ENCODE data around the gene VAV3.
A peak's percentile ranks its signal among the peaks of the same experiment; 100 is the strongest.

The VAV3 gene, protein sequence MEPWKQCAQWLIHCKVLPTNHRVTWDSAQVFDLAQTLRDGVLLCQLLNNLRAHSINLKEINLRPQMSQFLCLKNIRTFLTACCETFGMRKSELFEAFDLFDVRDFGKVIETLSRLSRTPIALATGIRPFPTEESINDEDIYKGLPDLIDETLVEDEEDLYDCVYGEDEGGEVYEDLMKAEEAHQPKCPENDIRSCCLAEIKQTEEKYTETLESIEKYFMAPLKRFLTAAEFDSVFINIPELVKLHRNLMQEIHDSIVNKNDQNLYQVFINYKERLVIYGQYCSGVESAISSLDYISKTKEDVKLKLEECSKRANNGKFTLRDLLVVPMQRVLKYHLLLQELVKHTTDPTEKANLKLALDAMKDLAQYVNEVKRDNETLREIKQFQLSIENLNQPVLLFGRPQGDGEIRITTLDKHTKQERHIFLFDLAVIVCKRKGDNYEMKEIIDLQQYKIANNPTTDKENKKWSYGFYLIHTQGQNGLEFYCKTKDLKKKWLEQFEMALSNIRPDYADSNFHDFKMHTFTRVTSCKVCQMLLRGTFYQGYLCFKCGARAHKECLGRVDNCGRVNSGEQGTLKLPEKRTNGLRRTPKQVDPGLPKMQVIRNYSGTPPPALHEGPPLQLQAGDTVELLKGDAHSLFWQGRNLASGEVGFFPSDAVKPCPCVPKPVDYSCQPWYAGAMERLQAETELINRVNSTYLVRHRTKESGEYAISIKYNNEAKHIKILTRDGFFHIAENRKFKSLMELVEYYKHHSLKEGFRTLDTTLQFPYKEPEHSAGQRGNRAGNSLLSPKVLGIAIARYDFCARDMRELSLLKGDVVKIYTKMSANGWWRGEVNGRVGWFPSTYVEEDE

GRCh38 chr1:107965110-107965991 lies at the start of gene VAV3:
Gene VAV3 (minus strand): TSS chr1:107965180. CDS start chr1:107964869, 311 bp downstream.
- no peaks in the 10 kb centered on the region for H3K36me3 ChIP-seq (ENCODE audit: control insufficient read depth, low read length)
- H4K20me1 ChIP-seq (ENCODE audit: control insufficient read depth, insufficient read depth, low read depth, low read length) = no peaks in the 10 kb centered on the region
- peaks cover 12% of the 10 kb centered on the region; the same call in 1 of the 2 replicates for H3F3A ChIP-seq (ENCODE audit: control insufficient read depth, insufficient read depth)
- H3K4me3 ChIP-seq (ENCODE audit: low read length) = peak within 1 kb of the TSS; percentile 85
- H3K27me3 ChIP-seq (ENCODE audit: control insufficient read depth, low read length) = peaks cover 4% of the 10 kb centered on the region; the same call in 1 of the 2 replicates
- TF ChIP-seq EZH2phosphoT487 (IDR thresholded peaks at IDR 0.05; ENCODE audit: borderline replicate concordance, low read length) = no peak
- TF ChIP-seq, protein P1, sequence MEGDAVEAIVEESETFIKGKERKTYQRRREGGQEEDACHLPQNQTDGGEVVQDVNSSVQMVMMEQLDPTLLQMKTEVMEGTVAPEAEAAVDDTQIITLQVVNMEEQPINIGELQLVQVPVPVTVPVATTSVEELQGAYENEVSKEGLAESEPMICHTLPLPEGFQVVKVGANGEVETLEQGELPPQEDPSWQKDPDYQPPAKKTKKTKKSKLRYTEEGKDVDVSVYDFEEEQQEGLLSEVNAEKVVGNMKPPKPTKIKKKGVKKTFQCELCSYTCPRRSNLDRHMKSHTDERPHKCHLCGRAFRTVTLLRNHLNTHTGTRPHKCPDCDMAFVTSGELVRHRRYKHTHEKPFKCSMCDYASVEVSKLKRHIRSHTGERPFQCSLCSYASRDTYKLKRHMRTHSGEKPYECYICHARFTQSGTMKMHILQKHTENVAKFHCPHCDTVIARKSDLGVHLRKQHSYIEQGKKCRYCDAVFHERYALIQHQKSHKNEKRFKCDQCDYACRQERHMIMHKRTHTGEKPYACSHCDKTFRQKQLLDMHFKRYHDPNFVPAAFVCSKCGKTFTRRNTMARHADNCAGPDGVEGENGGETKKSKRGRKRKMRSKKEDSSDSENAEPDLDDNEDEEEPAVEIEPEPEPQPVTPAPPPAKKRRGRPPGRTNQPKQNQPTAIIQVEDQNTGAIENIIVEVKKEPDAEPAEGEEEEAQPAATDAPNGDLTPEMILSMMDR (IDR thresholded peaks at IDR 0.05; ENCODE audit: low read depth, low read length, poor library complexity, severe bottlenecking) = peak; percentile 55
- H3K79me2 ChIP-seq (ENCODE audit: control insufficient read depth, low read length) = no peaks in the 10 kb centered on the region
- H3K4me2 ChIP-seq (ENCODE audit: low read length) = peak within 1 kb of the TSS; percentile 93
- H3K27ac ChIP-seq (ENCODE audit: low read depth, low read length) = peak within 1 kb of the TSS; percentile 47
- peaks cover 23% of the 10 kb centered on the region for H3K4me1 ChIP-seq (ENCODE audit: control insufficient read depth, low read length)
- H3K9me3 ChIP-seq (ENCODE audit: control insufficient read depth, insufficient read depth, low read length) = no peaks in the 10 kb centered on the region
- no peaks in the 10 kb centered on the region for H3K9me2 ChIP-seq (replicated peaks; ENCODE audit: control insufficient read depth, low read length)

DNA sequence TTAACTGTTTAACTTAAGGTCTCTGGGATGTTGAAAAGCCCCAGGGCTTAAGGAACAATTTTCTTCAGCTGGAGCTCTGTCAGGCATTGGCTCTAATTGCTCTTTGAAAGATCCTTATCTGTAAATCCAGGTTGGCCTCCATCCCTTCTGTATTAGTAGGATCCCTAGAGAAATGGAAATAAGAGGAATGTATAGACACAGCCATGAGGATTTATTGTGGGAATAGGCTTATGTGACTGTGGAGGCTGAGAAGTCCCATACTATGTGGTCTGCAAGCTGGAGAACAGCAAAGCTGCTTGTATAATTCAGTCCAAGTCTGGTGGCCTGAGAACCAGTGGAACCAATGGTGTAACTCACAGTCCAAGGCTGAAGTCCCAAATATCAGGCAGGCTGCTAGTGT lies 47.6 kb upstream of the VAV3 start:
- H3K36me3 ChIP-seq (ENCODE audit: control insufficient read depth, low read length) = no peaks in the 10 kb centered on the region
- H3K79me2 ChIP-seq (ENCODE audit: control insufficient read depth, low read length) = no peaks in the 10 kb centered on the region
- no peak overlapping the region for H3K27ac ChIP-seq (ENCODE audit: low read depth, low read length)
- TF ChIP-seq, protein P1 (IDR thresholded peaks at IDR 0.05; ENCODE audit: low read depth, low read length, poor library complexity, severe bottlenecking) = no peak
- TF ChIP-seq EZH2phosphoT487 (IDR thresholded peaks at IDR 0.05; ENCODE audit: borderline replicate concordance, low read length) = no peak
- H3K4me3 ChIP-seq (ENCODE audit: low read length) = no peak overlapping the region
- no peaks in the 10 kb centered on the region; the same call in 1 of the 2 replicates for H3K4me1 ChIP-seq (ENCODE audit: control insufficient read depth, low read length)
- no peaks in the 10 kb centered on the region for H3K9me2 ChIP-seq (replicated peaks; ENCODE audit: control insufficient read depth, low read length)
- H3K27me3 ChIP-seq (ENCODE audit: control insufficient read depth, low read length) = no peaks in the 10 kb centered on the region
- H4K20me1 ChIP-seq (ENCODE audit: control insufficient read depth, insufficient read depth, low read depth, low read length) = no peaks in the 10 kb centered on the region
- no peaks in the 10 kb centered on the region for H3F3A ChIP-seq (ENCODE audit: control insufficient read depth, insufficient read depth)
- H3K4me2 ChIP-seq (ENCODE audit: low read length) = no peak overlapping the region
- H3K9me3 ChIP-seq (ENCODE audit: control insufficient read depth, insufficient read depth, low read length) = no peaks in the 10 kb centered on the region

GRCh38 chr1:108011295-108011694 lies 46.3 kb upstream of the VAV3 start:
- no peak overlapping the region for H3K4me2 ChIP-seq (ENCODE audit: low read length)
- no peaks in the 10 kb centered on the region for H3K36me3 ChIP-seq (ENCODE audit: control insufficient read depth, low read length)
- TF ChIP-seq, protein P1 (IDR thresholded peaks at IDR 0.05; ENCODE audit: low read depth, low read length, poor library complexity, severe bottlenecking) = no peak
- no peak for TF ChIP-seq EZH2phosphoT487 (IDR thresholded peaks at IDR 0.05; ENCODE audit: borderline replicate concordance, low read length)
- no peaks in the 10 kb centered on the region for H3K9me3 ChIP-seq (ENCODE audit: control insufficient read depth, insufficient read depth, low read length)
- no peaks in the 10 kb centered on the region for H3F3A ChIP-seq (ENCODE audit: control insufficient read depth, insufficient read depth)
- H3K79me2 ChIP-seq (ENCODE audit: control insufficient read depth, low read length) = no peaks in the 10 kb centered on the region
- no peak overlapping the region for H3K27ac ChIP-seq (ENCODE audit: low read depth, low read length)
- no peaks in the 10 kb centered on the region for H3K9me2 ChIP-seq (replicated peaks; ENCODE audit: control insufficient read depth, low read length)
- no peak overlapping the region for H3K4me3 ChIP-seq (ENCODE audit: low read length)
- H4K20me1 ChIP-seq (ENCODE audit: control insufficient read depth, insufficient read depth, low read depth, low read length) = no peaks in the 10 kb centered on the region
- H3K27me3 ChIP-seq (ENCODE audit: control insufficient read depth, low read length) = no peaks in the 10 kb centered on the region
- H3K4me1 ChIP-seq (ENCODE audit: control insufficient read depth, low read length) = peaks cover 7% of the 10 kb centered on the region
